HG03108 (cell line): ENCODE results near the gene TNFRSF14.
"Not testable (repeated sequence)": the region's sequence is repeated elsewhere in the genome, so short reads cannot be mapped to it uniquely, and the experiment has no call there.

ENCODE experiments used
- ATAC-seq: cut with Tn5 transposase; IDR thresholded peaks from one replicate; pipeline ENCODE4 v1.9.1; 2021; ENCODE audit warnings: moderate library complexity; ENCODE audit not compliant: unreplicated experiment

The TNFRSF14 gene

GRCh38 chr1:2553076-2553475 lies 3.1 kb upstream of the TNFRSF14 start:
- not testable (repeated sequence) for ATAC-seq

DNA sequence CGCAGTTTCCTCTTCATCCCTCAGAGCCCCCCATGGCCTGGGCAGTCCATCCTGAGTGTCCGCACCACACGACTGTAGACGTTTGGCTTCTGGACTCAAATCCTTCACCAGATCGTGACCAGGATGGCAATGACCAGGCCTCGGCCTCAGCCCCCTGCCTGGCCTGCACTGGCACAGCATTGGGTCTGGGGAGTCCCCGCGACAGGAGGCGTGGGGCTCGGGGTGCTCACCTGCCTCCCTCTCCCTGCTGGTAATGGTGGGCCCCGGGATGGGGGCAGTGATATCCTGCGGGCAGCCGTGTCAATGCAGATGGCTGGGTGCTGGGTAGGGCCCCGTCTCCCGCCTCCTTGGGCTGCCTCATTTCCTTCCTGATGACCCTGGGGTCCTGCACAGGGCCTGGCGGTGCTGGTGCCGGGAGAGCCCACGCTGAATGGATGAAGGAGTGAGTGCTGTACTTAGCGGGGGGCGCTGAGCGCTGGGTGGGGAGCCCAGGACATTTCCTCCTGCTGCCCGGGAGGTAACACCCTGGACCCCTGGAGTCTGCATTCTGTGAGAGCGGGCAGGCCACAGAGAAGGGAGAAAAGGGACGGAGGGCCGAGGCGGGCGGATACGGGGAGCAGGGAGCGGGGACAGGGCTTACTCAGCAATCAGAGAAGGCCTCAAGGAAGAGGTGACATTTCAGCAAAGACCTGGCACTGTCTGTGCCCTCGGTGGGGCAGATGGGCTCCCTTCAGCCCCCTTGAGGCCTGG lies 2.1 kb upstream of the TNFRSF14 start:
- no peak for ATAC-seq

GRCh38 chr1:2554621-2555387 lies 1.4 kb upstream of the TNFRSF14 start:
- no peak for ATAC-seq

DNA sequence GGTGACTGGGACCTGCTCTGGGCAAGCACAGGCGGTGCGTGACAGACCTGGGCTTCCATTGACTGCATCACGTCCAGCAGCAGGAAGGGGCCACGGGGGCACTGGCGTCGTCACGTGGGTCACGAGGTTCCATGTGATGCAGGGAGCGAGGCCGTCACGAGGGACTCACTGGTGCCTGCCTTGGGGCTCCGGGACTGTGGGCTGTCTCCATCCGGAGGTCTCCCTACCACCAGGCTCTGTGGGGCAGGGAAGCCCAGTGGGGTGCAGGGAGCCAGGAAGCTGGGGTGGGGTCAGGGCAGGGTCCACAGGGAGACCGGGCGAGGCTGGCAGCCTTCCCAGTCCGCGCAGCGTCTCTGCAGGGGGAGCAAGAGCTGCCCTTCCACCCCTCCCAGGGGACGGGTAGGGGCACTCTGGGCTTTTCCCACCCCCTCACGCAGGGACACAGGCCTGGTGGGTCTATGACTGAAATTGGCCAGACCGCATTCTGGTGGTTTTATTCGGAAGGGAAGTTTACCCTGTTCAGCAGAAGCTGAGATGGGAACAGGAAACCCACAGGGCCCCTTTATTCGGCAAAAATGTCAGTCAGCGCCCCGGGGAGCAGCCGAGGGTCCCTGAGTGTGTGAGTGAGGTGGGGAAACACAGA lies 416 bp upstream of the TNFRSF14 start:
- ATAC-seq, result peak; percentile 35

DNA sequence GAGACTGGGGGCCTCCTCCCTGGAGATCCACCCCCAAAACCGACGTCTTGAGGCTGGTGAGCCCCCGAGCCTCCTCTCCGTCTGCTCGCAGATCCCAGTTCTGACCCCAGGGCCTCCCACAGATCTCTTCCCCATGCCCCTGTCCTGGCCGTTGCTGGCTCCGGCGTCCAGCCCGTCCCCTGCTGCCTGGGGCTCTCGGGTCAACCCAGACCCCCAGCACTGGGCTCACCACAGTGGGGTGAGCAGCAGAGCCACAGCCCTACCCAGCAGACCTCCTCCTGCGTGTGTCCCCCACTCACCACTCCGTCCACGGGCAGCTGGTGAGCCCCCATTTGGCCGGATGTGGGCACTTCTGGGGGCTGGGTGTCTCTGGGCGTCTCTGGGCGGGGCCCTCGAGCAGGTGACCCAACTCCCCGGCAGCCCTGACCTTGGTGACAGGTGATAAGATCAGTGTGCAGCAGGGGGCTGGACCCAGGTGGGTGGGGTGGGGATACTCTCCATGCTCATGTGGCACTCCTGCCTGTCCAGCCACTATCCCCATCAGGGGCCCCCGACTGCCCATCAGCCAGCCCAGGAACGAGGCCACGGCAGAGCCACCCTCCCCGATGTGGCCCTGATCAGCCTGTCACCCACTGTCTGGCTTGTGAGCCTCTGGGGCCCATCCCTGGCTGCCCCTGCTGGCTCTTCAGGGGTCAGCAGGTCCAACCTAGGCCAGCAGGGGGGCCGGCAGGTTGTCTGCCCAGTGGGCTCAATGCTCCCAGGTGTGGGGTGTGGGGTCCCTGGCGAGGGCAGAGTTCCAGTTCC lies 709 bp downstream of the TNFRSF14 start:
- peak; percentile 21 for ATAC-seq

GRCh38 chr1:2557482-2558400 lies 1.6 kb downstream of the TNFRSF14 start:
- no peak for ATAC-seq

- no peak for ATAC-seq
Measured at GRCh38 chr1:2558420-2558819, 2.2 kb downstream of the TNFRSF14 start.

GRCh38 chr1:2558861-2559260 lies 2.7 kb downstream of the TNFRSF14 start:
- ATAC-seq, result no peak

- ATAC-seq, result no peak
Measured at GRCh38 chr1:2559509-2560298, 3.5 kb downstream of the TNFRSF14 start.

DNA sequence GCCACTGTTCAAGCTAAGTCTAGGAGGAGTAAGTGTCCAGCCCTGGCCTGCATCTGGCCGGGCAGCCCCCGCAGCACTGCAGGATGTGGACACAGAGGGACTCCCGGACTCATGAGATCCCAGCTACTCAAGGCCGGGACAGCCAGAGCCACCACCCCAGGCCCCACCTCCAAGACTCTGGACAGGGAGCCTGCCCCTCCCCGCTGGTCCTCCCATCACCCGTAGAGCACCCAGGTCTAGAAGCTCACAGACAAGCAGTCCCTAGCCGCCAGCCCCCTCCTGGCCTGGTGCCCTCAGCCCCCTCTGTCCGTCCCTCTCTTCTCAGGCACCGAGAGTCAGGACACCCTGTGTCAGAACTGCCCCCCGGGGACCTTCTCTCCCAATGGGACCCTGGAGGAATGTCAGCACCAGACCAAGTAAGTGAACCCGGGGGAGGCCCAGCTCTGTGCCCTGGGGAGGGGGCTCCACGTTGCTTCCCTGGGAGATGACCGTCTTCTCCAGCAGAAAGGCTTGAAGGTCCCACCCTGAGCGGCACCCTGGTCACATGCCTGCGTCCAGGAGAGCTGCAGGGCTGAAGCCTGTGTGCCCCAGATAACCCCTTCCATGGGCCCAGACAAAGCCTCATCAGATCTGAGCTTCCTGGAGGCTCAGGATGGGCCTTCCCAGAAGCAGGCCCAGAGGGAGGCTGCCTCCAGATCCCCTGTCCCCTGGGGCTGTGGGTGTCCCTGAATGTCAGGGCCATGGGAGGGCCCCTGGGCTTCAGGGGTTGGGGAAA lies 4.3 kb downstream of the TNFRSF14 start:
- no peak for ATAC-seq

- ATAC-seq, result no peak
Measured at GRCh38 chr1:2561446-2561845, 5.3 kb downstream of the TNFRSF14 start.

GRCh38 chr1:2561898-2562895 lies 6.0 kb downstream of the TNFRSF14 start:
- ATAC-seq, result no peak

- no peak for ATAC-seq
Measured at GRCh38 chr1:2563205-2563604, 7.0 kb downstream of the TNFRSF14 start.

GRCh38 chr1:2564006-2564814 lies 8.0 kb downstream of the TNFRSF14 start:
- ATAC-seq, result no peak

GRCh38 chr1:2564815-2565374 lies 8.7 kb downstream of the TNFRSF14 start:
- no peak for ATAC-seq
